ENCODE measurements around the gene IGFALS. TPM values are rescaled to one million over a fixed set of nuclear protein-coding genes. Genes with fewer than 3 reads are reported as not detected.

IGFALS gene
- total and polyA plus RNA-seq, 11 donors: 0.12 to 0.38 (median 0.23) TPM; not detected in 8

GRCh38 chr16:1779741-1780676 is 13.5 kb downstream of the IGFALS start:
- TF ChIP-seq CTCF (IDR thresholded peaks at IDR 0.05): no peak
- H3K4me3 ChIP-seq: peak overlapping the region in 2 of 12 donors; percentile 9 to 100
- intact Hi-C loops (cut with DNase I): loop anchor here in 1 of 10 donors (5.0 kb wide), 2 partner anchors 162 to 468 kb away; partner anchors contain the start of gene MSRB1
- peaks cover 0 to 62% (median 46%) of the 10 kb centered on the region in 9 donors for H3K36me3 ChIP-seq
- DNase-seq (peak in 3 of 5 donors; percentile 9 to 62 (median 37)), ATAC-seq (no peak)
- 62 to 82% (median 74%) methylated on average over 12 to 27 of the region's 27 CpGs for WGBS, 4 donors
- H3K27me3 ChIP-seq: no peaks in the 10 kb centered on the region
- peaks cover 2 to 45% (median 29%) of the 10 kb centered on the region in 12 donors for H3K4me1 ChIP-seq
- no peaks in the 10 kb centered on the region for H3K9me3 ChIP-seq
- no peak overlapping the region for H3K27ac ChIP-seq

- peaks cover 3 to 47% (median 31%) of the 10 kb centered on the region in 12 donors for H3K4me1 ChIP-seq
- WGBS, 4 donors: 72 to 86% (median 81%) methylated on average over 6 to 8 of the region's 8 CpGs
- H3K27me3 ChIP-seq: no peaks in the 10 kb centered on the region
- H3K9me3 ChIP-seq: no peaks in the 10 kb centered on the region
- no peak for TF ChIP-seq POLR2A (IDR thresholded peaks at IDR 0.05)
- no peak for TF ChIP-seq CTCF (IDR thresholded peaks at IDR 0.05)
- peaks cover 0 to 63% (median 48%) of the 10 kb centered on the region in 9 donors for H3K36me3 ChIP-seq
- DNase-seq: peak in 2 of 5 donors; percentile 6 to 51
- no peak overlapping the region for H3K4me3 ChIP-seq
- ATAC-seq: no peak
- no peak overlapping the region for H3K27ac ChIP-seq
- intact Hi-C loops (cut with DNase I): no loop called here
These were observed 14.2 kb downstream of the IGFALS start for GRCh38 chr16:1779234-1779701.

GRCh38 chr16:1778200-1779179 is 15.0 kb downstream of the IGFALS start:
- Histone ChIP-seq H3K27ac (no peak overlapping the region), H3K4me1 (peaks cover 9 to 47% (median 32%) of the 10 kb centered on the region in 12 donors), H3K4me3 (no peak overlapping the region), H3K36me3 (peaks cover 0 to 63% (median 48%) of the 10 kb centered on the region in 9 donors), H3K9me3 (no peaks in the 10 kb centered on the region), H3K27me3 (no peaks in the 10 kb centered on the region)
- intact Hi-C loops (cut with DNase I): no loop called here
- WGBS, 4 donors: 75 to 86% (median 84%) methylated on average over 27 to 34 of the region's 34 CpGs
- TF ChIP-seq CTCF (IDR thresholded peaks at IDR 0.05): no peak
- TF ChIP-seq POLR2A (IDR thresholded peaks at IDR 0.05): no peak
- DNase-seq: peak in 4 of 5 donors; percentile 7 to 65 (median 26)
- no peak for ATAC-seq

Data from heart left ventricle (tissue), 16 donors.